SK-N-SH (cell line): ENCODE data around the gene NCAM1. TPM values are rescaled to one million over a fixed set of nuclear protein-coding genes. Genes with fewer than 3 reads are reported as not detected.

ENCODE experiments used
- CHD2 ChIP-seq: fragments of 150-350 bp; IDR thresholded peaks from 2 replicates; pipeline ENCODE4 v1.6.1; 2018; ENCODE audit warnings: low read length; ENCODE audit not compliant: partially characterized antibody
- ELF1 ChIP-seq: IDR thresholded peaks from 2 replicates; pipeline ENCODE4 v1.4.0; 2012
- EZH2phosphoT487 ChIP-seq: fragments of 200-600 bp; sonication (generic); IDR thresholded peaks from 2 replicates; pipeline ENCODE4 v1.6.1; 2017; ENCODE audit warnings: low read depth, mixed run types, mild to moderate bottlenecking, antibody characterized with exemption, moderate library complexity, borderline replicate concordance
- FOXM1 ChIP-seq: IDR thresholded peaks from 2 replicates; pipeline ENCODE4 v1.4.0; 2012; ENCODE audit warnings: low read depth, mild to moderate bottlenecking
- GABPA ChIP-seq: IDR thresholded peaks from 2 replicates; pipeline ENCODE4 v1.4.0; 2012; ENCODE audit warnings: low read depth, mild to moderate bottlenecking
- GATA2 ChIP-seq: sonication (generic); formaldehyde crosslinking; IDR thresholded peaks from 2 replicates; pipeline ENCODE4 v1.5.0; 2020; ENCODE audit warnings: mild to moderate bottlenecking, missing genetic modification reagents
- NFIC ChIP-seq: IDR thresholded peaks from 2 replicates; pipeline ENCODE4 v1.4.0; 2012; ENCODE audit warnings: borderline replicate concordance
- NRF1 ChIP-seq: IDR thresholded peaks from 2 replicates; pipeline ENCODE4 v1.6.1; 2012; ENCODE audit warnings: low read depth, mild to moderate bottlenecking, low read length
- RAD21 ChIP-seq: IDR thresholded peaks from 2 replicates; pipeline ENCODE4 v1.6.1; 2012; ENCODE audit warnings: mild to moderate bottlenecking, low read length
- RXRA ChIP-seq: IDR thresholded peaks from 2 replicates; pipeline ENCODE4 v1.4.0; 2012; ENCODE audit warnings: low read depth, mild to moderate bottlenecking, borderline replicate concordance
- SIN3A ChIP-seq: IDR thresholded peaks from 2 replicates; pipeline ENCODE4 v1.6.1; 2012; ENCODE audit warnings: low read depth, mild to moderate bottlenecking, low read length, moderate library complexity, borderline replicate concordance
- SMC3 ChIP-seq: IDR thresholded peaks from 2 replicates; pipeline ENCODE4 v1.6.1; 2012; ENCODE audit warnings: low read depth, low read length, improper control_type of control experiment
- TAF1 ChIP-seq: IDR thresholded peaks from 2 replicates; pipeline ENCODE4 v1.6.1; 2012; ENCODE audit warnings: low read depth, mild to moderate bottlenecking, low read length, moderate library complexity, borderline replicate concordance
- TCF12 ChIP-seq: IDR thresholded peaks from 2 replicates; pipeline ENCODE4 v1.4.0; 2012
- YY1 ChIP-seq: IDR thresholded peaks from 2 replicates; pipeline ENCODE4 v1.4.0; 2012; ENCODE audit warnings: low read depth, mild to moderate bottlenecking
- polyA plus RNA-seq, 3 experiments: library from polyadenylated mRNA; depleted of rRNA; stranded (reverse); fragments of >200 nt; gene quantifications; 2 replicates each; pipeline ENCODE4 v1.2.3, GENCODE V29; 2012
- TF ChIP-seq, protein P1 (sequence below): fragments of 200-600 bp; sonication (generic); IDR thresholded peaks from 2 replicates; pipeline ENCODE4 v1.6.1; 2017; ENCODE audit warnings: antibody characterized with exemption, mild to moderate bottlenecking, moderate library complexity
- TF ChIP-seq, protein P2 (sequence below): IDR thresholded peaks from 2 replicates; pipeline ENCODE4; 2012
- TF ChIP-seq, protein P3 (sequence below): IDR thresholded peaks from 2 replicates; pipeline ENCODE4 v1.4.0; 2012; ENCODE audit warnings: low read depth
- TF ChIP-seq, protein P4 (sequence below): fragments of 150-350 bp; IDR thresholded peaks from 2 replicates; pipeline ENCODE4 v1.6.1; 2017; ENCODE audit warnings: antibody characterized with exemption, low read length, low read depth, borderline replicate concordance
- TF ChIP-seq, protein P5 (sequence below): IDR thresholded peaks from 2 replicates; pipeline ENCODE4 v1.4.0; 2012; ENCODE audit warnings: low read depth, borderline replicate concordance

NCAM1 gene
- polyA plus RNA-seq, 1 of the 3 experiments (the other 2 are of a cell fraction) = 19.4 TPM

DNA sequence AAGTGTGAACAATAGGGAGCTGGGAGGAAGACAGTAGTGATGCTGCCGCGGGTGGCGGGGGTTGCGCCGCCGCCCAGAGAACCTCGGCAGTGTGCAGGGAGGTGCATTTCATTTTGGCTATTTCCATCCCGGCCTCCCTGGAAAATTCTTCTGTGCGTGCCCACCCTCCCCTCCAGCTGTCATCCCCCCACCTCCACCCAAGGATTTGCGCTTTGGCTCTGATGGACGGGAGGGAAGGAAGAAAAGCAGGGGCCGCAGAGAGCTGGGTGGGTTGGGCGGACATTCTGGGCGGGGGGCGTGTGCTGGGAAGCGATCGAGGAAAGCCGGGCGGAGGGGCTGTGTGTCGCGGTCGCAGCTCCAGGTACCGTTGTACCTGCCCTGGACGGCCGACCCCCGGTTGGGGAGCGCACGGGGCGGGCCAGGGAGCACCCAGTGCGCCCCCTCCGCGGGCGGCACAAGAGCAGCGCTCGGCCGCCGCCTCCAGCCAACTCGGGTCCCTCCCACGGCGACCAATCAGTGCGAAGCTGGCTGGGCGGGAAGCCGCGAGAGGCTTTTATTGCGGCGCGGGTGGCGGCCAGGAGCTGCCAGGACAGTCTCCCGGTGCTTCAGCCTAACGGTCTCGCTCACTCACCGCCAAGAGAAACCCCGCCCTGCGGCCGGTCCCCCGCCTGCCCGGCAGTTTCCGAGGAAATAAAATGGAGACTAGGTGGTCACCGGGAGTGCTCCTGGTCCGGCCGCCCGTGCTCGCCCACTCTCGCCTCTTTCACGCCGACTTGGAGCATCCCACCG is 1.6 kb downstream of the NCAM1 start (continued):
- TF ChIP-seq, protein P1, sequence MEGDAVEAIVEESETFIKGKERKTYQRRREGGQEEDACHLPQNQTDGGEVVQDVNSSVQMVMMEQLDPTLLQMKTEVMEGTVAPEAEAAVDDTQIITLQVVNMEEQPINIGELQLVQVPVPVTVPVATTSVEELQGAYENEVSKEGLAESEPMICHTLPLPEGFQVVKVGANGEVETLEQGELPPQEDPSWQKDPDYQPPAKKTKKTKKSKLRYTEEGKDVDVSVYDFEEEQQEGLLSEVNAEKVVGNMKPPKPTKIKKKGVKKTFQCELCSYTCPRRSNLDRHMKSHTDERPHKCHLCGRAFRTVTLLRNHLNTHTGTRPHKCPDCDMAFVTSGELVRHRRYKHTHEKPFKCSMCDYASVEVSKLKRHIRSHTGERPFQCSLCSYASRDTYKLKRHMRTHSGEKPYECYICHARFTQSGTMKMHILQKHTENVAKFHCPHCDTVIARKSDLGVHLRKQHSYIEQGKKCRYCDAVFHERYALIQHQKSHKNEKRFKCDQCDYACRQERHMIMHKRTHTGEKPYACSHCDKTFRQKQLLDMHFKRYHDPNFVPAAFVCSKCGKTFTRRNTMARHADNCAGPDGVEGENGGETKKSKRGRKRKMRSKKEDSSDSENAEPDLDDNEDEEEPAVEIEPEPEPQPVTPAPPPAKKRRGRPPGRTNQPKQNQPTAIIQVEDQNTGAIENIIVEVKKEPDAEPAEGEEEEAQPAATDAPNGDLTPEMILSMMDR = no peak
- TF ChIP-seq, protein P2, sequence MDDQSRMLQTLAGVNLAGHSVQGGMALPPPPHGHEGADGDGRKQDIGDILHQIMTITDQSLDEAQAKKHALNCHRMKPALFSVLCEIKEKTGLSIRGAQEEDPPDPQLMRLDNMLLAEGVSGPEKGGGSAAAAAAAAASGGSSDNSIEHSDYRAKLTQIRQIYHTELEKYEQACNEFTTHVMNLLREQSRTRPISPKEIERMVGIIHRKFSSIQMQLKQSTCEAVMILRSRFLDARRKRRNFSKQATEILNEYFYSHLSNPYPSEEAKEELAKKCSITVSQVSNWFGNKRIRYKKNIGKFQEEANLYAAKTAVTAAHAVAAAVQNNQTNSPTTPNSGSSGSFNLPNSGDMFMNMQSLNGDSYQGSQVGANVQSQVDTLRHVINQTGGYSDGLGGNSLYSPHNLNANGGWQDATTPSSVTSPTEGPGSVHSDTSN = no peak
- no peak for TF ChIP-seq GABPA
- TF ChIP-seq, protein P3, sequence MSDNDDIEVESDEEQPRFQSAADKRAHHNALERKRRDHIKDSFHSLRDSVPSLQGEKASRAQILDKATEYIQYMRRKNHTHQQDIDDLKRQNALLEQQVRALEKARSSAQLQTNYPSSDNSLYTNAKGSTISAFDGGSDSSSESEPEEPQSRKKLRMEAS = peak; percentile 79
- TF ChIP-seq FOXM1 = no peak
- TF ChIP-seq NRF1 = no peak
- TF ChIP-seq, protein P4, sequence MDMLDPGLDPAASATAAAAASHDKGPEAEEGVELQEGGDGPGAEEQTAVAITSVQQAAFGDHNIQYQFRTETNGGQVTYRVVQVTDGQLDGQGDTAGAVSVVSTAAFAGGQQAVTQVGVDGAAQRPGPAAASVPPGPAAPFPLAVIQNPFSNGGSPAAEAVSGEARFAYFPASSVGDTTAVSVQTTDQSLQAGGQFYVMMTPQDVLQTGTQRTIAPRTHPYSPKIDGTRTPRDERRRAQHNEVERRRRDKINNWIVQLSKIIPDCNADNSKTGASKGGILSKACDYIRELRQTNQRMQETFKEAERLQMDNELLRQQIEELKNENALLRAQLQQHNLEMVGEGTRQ = no peak
- TF ChIP-seq CHD2 = no peak
- TF ChIP-seq ELF1 = no peak
- no peak for TF ChIP-seq SMC3
- no peak for TF ChIP-seq TCF12
- TF ChIP-seq GATA2 (CRISPR knock-in tag) = no peak; the same call in 1 of the 2 replicates
- TF ChIP-seq, protein P5, sequence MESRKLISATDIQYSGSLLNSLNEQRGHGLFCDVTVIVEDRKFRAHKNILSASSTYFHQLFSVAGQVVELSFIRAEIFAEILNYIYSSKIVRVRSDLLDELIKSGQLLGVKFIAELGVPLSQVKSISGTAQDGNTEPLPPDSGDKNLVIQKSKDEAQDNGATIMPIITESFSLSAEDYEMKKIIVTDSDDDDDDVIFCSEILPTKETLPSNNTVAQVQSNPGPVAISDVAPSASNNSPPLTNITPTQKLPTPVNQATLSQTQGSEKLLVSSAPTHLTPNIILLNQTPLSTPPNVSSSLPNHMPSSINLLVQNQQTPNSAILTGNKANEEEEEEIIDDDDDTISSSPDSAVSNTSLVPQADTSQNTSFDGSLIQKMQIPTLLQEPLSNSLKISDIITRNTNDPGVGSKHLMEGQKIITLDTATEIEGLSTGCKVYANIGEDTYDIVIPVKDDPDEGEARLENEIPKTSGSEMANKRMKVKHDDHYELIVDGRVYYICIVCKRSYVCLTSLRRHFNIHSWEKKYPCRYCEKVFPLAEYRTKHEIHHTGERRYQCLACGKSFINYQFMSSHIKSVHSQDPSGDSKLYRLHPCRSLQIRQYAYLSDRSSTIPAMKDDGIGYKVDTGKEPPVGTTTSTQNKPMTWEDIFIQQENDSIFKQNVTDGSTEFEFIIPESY = no peak
- no peak for TF ChIP-seq NFIC
- TF ChIP-seq RXRA = no peak
- TF ChIP-seq TAF1 = peak; percentile 64
- TF ChIP-seq YY1 = no peak
- TF ChIP-seq SIN3A = 0 out of 2 replicates have a peak, but pooled peaks have one; percentile 37
- no peak for TF ChIP-seq RAD21
- TF ChIP-seq EZH2phosphoT487 = no peak
